Activated T-cell treated with anti-CD3 and anti-CD28 coated beads for 4 hours (primary cell): ENCODE results near the gene GP9.
A peak's percentile ranks its signal among the peaks of the same experiment; 100 is the strongest.

Experiments used
- DNase-seq: peaks from one replicate; pipeline ENCODE4 v3.0.0-alpha.2; 2020

The GP9 gene

DNA sequence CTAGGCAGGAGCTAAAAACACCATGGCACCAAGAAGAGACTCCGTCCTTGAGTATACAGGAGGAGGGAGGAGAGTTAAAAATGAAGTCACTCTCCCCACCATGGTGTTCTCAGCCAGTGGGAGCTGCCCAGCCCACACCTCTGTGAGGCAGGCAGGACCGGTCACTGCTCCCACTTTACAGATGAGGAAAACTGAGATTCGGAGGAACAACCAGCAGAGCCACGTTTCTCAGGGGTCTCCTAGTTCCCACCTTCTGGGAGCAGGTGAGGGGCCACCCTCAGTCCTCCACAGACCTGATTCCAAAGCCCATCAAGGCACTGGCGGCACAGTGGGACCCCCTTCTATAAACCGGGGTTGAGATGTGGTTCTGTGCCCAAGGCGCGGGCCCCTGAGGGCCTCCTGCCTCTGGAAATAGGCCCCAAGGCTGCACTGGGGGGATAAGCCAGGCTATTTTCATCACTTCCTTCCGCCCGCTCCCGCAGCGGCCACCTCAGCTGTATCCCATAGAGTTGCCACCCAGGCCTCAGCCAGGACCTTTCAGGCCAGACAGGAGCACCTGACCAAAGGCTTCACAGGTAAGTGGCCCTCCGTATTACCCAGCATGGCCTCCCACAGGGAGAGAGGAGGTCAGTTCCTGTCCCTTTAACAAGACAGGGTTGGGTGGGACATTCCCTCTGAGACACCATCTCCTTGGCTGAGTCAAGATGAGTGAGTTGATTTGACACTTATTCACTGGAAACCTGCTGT lies at the start of gene GP9:
Gene GP9 (plus strand): TSS at position 504 of the 747 bp plus-strand sequence. CDS start 961 bp downstream, outside the sequence.
- no peak for DNase-seq

DNA sequence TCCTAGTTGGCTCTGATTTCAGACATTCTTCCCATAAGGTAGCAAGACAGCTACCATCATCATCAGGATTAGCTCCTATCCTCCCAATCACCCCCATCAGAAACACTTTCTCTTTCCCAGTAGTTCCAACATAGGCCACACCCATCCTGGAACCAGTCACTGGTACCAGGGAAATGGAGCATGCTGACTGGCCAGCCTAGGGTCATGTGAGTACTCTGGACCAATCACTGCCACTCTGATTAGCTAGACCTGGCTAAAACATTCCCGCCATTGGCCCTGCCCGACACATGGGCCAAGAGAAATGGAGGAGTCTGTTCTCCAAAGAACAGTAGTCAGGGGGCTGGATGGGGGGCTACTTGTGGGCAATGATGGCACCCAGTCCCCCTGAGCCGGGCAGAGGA lies 47.1 kb upstream of the GP9 start:
- DNase-seq = no peak

DNA sequence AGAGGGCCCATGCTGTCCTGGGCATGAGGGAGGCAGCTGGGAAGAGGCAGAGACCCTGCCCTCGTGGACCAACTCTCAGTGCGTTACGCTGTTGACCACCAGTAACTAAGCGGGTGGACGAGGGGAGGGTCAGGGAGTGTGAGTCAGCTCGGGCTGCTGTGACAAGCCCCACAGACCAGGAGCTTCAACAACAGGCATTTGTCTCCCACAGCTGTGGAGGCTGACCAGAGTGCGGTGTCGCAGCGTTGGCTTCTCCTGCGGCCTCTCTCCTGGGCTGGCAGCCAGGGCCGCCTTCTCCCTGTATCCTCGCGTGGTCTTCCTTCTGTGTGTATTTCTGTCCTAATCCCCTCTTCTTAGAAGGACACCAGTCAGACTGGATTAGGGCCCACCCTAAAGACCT lies 46.4 kb upstream of the GP9 start:
- DNase-seq = no peak

DNA sequence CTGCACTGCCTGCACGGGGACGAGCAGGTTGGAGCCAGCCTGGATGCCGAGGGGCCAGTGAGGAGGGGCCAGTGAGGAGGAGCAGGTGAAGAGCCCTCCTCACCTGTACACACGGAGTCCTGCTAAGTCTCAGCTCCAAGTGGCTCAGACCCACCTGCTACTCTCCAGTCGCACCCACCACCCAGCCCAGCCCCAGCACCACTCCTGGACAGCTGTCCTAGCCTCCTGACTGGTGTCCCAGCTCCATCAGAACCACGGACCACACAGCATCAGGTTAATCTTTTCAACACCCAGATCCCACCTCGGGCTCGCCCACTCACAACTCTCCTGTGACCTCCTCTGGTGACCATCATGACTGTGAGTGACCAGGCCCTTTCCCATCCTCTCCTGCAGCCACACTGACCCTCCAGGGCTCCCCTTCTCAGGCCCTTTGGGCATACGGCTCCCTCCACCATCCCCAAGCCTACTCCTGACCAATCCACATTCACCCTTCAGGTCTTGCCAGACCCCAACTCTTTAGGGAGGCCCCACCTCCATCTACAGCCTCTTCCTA lies 45.7 kb upstream of the GP9 start:
- DNase-seq = no peak

- no peak for DNase-seq
Measured at GRCh38 chr3:129015388-129016105, 45.0 kb upstream of the GP9 start.

- peak; percentile 29 for DNase-seq
Measured at GRCh38 chr3:129016356-129016719, 44.2 kb upstream of the GP9 start.

DNA sequence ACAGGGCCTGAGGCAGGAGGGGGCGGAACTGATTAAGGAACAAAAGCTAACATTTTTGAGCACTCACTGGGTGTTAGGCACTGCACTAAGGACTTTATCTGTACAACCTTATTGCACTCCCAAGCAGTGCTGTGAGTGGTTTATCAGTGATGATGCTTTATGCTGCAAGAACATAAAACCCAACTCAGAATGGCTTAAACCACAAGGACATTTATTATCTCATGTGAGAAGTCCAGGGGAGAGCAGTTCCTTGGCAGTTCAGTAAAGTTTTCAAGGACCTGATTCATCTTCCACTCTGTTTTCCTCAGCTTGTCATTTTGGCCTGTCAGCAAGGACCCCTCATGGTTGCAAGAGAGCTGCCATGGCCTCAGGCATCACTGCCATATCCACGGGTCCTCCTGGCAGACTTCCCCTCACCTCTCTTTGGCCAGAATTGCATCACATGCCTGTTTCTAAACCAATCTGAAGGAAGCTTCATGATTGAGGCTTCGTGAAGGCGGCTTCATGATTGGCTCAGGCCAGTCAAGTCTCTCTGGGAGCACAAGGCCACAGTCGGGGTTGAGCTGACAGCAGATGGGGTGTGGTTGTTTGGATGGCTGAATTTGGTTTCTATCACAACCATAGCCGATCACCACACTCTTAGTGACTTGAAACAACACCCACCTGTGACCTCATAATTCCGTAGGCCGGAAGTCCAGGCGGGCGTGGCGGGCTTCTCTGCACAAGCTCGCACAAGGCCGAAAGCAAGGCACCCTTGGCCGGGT lies 43.7 kb upstream of the GP9 start:
- DNase-seq = no peak

DNA sequence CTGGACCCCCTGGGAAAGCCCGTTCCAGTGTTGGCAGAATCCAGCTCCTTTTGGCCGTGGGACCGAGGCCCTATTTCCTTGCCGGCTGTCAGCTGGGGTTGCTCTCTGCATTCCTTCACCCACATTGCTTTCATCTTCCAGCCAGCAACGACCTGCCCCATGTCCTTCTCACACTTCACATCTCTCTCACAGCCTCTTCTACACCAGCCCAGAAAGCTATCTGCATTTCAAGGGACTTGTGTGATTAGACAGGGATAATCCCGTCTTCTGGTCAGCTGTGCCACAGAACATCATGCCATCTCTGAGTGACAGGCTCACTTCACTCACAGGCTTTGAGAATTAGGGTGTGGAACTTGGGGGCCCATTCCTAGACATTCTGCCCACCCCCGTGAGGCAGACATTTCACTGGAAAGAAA lies 43.1 kb upstream of the GP9 start:
- no peak for DNase-seq

DNA sequence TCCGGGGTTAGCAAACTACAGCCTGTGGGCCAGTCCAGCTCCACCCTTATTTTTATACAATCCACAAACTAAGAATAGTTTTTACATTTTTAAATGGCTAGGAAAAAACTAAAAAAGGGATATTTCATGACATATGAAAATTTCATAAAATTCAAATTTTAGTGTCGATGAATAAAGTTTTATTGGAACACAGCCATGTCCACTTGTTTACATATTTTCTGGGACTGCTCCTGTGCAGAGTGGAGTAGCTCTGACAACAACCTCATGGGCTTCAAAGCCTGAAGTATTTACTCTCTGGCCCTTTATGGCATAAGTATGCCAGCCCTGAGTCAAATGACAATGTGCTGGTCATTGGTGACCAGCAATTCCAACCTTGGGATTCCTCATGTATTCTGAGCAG lies 42.3 kb upstream of the GP9 start:
- no peak for DNase-seq

- no peak for DNase-seq
Measured at GRCh38 chr3:129018751-129019150, 41.8 kb upstream of the GP9 start.

DNA sequence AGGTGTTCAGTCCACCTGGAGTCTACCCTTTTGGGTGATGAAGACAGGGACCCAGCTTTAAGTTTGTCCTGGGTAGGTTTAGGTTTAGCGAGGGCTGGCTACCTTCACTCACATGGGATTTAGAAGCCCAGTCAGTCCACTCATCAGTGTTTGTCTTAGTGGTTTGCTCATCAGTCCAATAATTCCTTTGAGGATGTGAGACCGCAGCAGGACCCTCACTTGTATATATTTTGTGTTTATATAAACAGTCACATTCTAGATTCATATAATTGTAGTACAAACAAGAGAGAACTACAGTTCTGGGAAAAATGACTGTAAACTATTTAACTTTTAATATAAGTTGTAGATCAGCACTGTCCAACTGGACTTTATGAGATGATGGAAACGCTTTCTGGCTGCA lies 41.3 kb upstream of the GP9 start:
- DNase-seq = no peak

DNA sequence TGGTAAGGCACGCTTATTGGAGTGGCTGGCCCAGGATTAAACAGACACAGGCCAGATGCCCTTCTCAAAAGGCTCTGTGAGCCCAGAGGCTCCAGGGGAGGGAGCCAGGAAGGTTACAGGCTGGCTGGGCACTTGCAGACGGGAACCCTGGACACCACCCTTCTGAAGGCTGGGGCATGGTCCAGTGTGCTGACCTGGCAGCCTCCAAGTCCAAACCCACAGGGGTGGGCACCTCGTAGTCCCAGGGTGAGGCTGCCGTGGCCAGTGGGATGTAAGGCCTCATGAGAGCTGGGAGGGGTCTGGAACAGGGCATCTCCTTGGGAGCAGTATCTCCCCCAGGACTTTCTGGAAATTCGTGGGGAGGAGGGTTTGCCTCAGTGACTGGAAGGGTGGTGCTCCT lies 39.9 kb upstream of the GP9 start:
- no peak for DNase-seq

DNA sequence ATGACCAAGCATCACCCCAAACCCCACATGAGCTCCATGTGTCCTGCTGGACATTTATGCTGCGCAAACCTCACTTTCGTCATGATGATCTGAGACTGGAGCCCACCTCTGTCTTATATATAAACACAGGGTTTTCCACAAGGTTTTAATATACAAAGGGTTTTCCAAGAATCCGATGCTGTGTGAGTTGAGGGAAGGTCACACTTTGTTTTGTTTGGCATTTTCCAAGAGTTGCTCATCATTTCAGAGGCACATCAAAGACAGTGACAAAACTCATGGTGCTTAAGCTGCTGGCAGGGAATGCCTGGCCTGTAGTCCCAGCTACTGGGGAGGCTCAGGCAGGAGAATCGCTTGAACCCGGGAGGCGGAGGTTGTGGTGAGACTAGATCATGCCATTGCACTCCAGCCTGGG lies 39.4 kb upstream of the GP9 start:
- DNase-seq = no peak

GRCh38 chr3:129022114-129023007 lies 38.2 kb upstream of the GP9 start:
- no peak for DNase-seq

DNA sequence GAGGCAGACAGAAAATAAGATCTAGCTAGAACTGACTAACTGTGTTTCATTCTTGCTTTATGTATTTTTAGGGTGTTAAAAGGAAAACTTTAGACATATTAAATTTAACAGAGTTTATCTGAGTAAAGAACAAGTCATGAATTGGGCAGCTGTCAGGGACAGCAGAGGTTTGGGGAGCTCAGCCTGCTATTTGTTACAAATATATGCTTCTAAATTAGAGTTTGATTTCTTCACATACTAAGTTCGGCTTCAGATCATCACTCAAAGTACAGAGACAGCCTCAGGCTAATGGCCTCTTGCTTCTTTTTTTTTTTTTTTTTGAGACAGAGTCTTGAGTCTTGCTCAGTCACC lies 37.6 kb upstream of the GP9 start:
- DNase-seq = no peak

DNA sequence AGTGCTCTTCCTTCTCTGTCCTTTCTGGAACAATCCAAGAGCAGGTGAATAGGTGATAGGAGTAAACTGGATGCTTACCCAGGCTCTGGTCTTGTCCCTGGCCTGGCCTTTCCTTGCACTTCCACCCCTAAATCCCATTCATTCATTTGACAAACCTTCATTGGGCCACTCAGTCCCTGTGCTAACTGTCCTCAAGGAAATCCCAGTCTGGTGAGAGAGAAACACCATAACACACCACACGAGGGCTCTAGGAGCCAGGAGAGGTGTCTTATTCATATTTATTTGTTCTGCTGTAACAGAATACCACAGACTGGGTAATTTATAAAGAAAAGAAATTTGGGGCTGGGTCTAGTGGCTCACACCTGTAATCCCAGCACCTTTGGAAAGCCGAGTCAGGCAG lies 36.7 kb upstream of the GP9 start:
- no peak for DNase-seq

DNA sequence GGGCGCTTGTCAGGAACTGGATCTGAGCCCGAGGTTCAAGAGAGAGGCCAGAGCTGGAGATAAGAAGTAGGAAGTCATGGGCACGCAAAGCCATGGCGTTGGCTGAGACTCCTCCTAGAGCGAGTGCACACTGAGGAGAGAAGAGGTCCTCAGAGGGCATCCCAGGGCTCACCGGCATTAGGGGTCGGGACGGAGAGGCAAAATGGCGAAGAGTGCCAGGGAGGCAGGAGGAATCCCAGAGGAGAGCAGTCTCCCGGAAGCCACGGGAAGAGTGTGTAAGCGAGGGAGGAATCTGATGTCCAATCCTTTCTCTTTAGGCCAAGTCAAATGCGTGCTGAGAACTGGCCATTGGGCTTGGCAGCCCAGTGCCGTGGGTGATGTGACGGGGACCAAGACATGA lies 35.5 kb upstream of the GP9 start:
- no peak for DNase-seq

DNA sequence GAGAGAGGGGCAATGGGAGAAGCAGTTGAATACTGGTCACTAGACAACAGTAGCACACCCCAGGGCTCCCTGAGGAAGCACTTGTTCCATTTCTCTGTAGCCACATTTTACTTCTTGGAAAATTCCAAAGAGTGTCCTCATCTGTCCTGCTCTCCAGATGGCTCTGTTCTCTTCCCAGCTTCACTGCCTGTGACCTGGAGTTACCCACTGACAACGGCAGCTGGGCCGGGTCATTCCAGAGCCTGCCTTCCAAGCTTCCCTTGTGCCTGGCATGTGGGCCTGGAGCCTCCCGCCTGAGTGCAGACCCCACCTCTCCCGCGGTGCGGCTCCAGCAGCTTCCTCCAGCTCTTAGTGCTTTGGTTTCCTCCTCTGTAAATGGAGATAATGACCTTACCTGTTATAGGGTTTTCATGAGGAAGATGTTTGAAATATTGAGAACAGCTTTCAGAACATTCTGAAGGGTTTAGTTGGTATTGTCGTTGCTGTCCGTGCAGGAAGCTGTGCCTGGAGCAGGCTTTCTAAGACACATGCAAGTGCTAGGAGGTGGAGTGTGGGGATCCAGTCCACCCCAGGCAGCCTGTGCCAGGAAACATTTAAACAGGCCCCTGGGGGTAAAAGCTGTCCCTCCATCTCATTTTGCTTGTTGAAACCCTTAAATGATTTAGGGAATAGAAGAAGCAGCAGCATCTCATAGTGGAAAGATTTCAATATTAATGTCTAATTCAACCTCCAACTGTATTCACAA lies 34.7 kb upstream of the GP9 start:
- no peak for DNase-seq

GRCh38 chr3:129026728-129027543 lies 33.6 kb upstream of the GP9 start:
- DNase-seq = peak; percentile 77

DNA sequence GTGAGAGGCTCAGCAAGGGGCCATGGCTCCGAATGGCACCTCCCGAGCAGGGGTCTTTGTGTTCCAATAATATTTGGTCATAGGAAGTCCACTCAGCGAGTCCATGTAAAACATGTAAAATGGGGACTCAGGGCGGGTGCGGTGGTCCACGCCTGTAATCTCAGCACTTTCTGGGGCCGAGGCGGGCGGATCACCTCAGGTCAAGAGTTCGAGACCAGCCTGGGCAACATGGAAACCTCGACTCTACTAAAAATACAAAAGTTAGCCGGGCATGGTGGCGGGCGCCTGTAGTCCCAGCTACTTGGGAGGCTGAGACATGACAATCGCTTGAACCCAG lies 33.1 kb upstream of the GP9 start:
- DNase-seq = no peak

DNA sequence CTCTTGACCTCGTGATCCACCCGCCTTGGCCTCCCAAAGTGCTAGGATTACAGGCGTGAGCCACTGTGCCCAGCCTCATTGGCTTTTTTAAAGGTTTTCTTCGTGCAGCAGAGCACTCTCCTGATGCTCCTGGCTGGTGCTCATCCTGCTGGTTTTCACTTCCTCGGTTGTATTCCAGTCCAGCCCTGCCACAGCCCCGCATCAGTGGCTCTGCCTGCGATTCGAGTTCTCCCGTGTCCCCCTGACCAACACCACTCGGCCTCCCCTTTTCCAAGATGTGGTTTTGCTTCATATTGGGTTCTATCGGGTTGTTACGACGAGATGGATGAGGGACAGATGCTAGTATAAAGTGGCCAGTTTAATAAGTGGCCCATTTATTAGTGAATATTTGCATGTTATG lies 31.7 kb upstream of the GP9 start:
- DNase-seq = no peak
